ENCODE results near the gene SALL2. TPM values are rescaled to one million over a fixed set of nuclear protein-coding genes. Genes with fewer than 3 reads are reported as not detected.

Gene SALL2
- polyA plus RNA-seq, 3 donors, result 54.7 to 72.9 (median 67.9) TPM

- DNase-seq (ENCODE audit: extremely low read depth in 1 of 11, low read depth in 9 of 11, low spot score in 4 of 11), result no peak
These were observed 21.1 kb downstream of the SALL2 start for GRCh38 chr14:21505012-21505553.

- DNase-seq (ENCODE audit: extremely low read depth in 1 of 11, low read depth in 9 of 11, low spot score in 4 of 11), result no peak
These were observed 22.8 kb downstream of the SALL2 start for GRCh38 chr14:21503376-21503775.

- no peak for DNase-seq (ENCODE audit: extremely low read depth in 1 of 11, low read depth in 9 of 11, low spot score in 4 of 11)
These were observed 24.6 kb downstream of the SALL2 start for GRCh38 chr14:21501568-21501967.

- DNase-seq (ENCODE audit: extremely low read depth in 1 of 11, low read depth in 9 of 11, low spot score in 4 of 11), result peak in 10 of 11 donors; percentile 31 to 55 (median 41)
These were observed 27.3 kb downstream of the SALL2 start for GRCh38 chr14:21498540-21499526.

- no peak for DNase-seq (ENCODE audit: extremely low read depth in 1 of 11, low read depth in 9 of 11, low spot score in 4 of 11)
These were observed 29.7 kb downstream of the SALL2 start for GRCh38 chr14:21496453-21496852.

- DNase-seq (ENCODE audit: extremely low read depth in 1 of 11, low read depth in 9 of 11, low spot score in 4 of 11), result no peak
These were observed 31.0 kb downstream of the SALL2 start for GRCh38 chr14:21494902-21495762.

- no peak for DNase-seq (ENCODE audit: extremely low read depth in 1 of 11, low read depth in 9 of 11, low spot score in 4 of 11)
These were observed 39.5 kb downstream of the SALL2 start for GRCh38 chr14:21486640-21487087.

GRCh38 chr14:21476925-21477681 is 49.0 kb downstream of the SALL2 start, which contains the start of the genes RAB2B and TOX4:
RAB2B (minus strand) TSS chr14:21476959; CDS start chr14:21476872, 87 bp downstream.
TOX4 (plus strand) TSS chr14:21477195; CDS start chr14:21477279, 84 bp downstream.
- peak; percentile 97 to 99 (median 98) for DNase-seq (ENCODE audit: extremely low read depth in 1 of 11, low read depth in 9 of 11, low spot score in 4 of 11)

GRCh38 chr14:21476523-21476924 is 49.6 kb downstream of the SALL2 start:
- peak in 6 of 11 donors; percentile 52 to 74 (median 67) for DNase-seq (ENCODE audit: extremely low read depth in 1 of 11, low read depth in 9 of 11, low spot score in 4 of 11)

GRCh38 chr14:21475767-21476522 is 50.2 kb downstream of the SALL2 start:
- no peak for DNase-seq (ENCODE audit: extremely low read depth in 1 of 11, low read depth in 9 of 11, low spot score in 4 of 11)

Other genes with a start within 250 kb of the SALL2 start
- gene RPGRIP1, start 246.3 kb downstream of the SALL2 start, polyA plus RNA-seq (ENCODE audit: insufficient read length in 3 of 3), result under 1 TPM; 0.36 to 0.42 (median 0.40) TPM
- gene SUPT16H, start 142.3 kb downstream of the SALL2 start, polyA plus RNA-seq (ENCODE audit: insufficient read length in 3 of 3), result 100 to 1,000 TPM; 136 to 166 (median 145) TPM
- 10 to 100 TPM; 72.1 to 81.9 (median 81.6) TPM for gene CHD8, start 70.2 kb downstream of the SALL2 start, polyA plus RNA-seq (ENCODE audit: insufficient read length in 3 of 3)
- gene RAB2B, start 49.4 kb downstream of the SALL2 start, polyA plus RNA-seq (ENCODE audit: insufficient read length in 3 of 3), result 10 to 100 TPM; 38.7 to 43.7 (median 42.4) TPM
- gene TOX4, start 49.2 kb downstream of the SALL2 start, polyA plus RNA-seq (ENCODE audit: insufficient read length in 3 of 3), result 10 to 100 TPM; 59.1 to 61.8 (median 61.0) TPM
- 100 to 1,000 TPM in 1 of 3 donors, 10 to 100 TPM in 2; 87.1 to 106 (median 94.4) TPM for gene METTL3, start 15.0 kb downstream of the SALL2 start, polyA plus RNA-seq (ENCODE audit: insufficient read length in 3 of 3)
- gene OR10G3, start 53.7 kb upstream of the SALL2 start, polyA plus RNA-seq (ENCODE audit: insufficient read length in 3 of 3), result under 1 TPM in 2 of 3 donors, not detected in 1; 0.08 to 0.11 TPM
- gene OR10G2, start 108.6 kb upstream of the SALL2 start, polyA plus RNA-seq (ENCODE audit: insufficient read length in 3 of 3), result not detected
- gene OR4E2, start 127.5 kb upstream of the SALL2 start, polyA plus RNA-seq (ENCODE audit: insufficient read length in 3 of 3), result under 1 TPM in 1 of 3 donors, not detected in 2; 0.08 TPM
- under 1 TPM in 2 of 3 donors, not detected in 1; 0.05 to 0.06 TPM for gene OR4E1, start 147.5 kb upstream of the SALL2 start, polyA plus RNA-seq (ENCODE audit: insufficient read length in 3 of 3)